DOHH2 (cell line): ENCODE measurements around the gene SART3.

ENCODE experiments used
- CTCF ChIP-seq: fragments of 200-600 bp; sonication (generic); IDR thresholded peaks from one replicate; pipeline ENCODE4 v1.5.1; 2014; ENCODE audit warnings: antibody characterized with exemption, mild to moderate bottlenecking, low read depth, low read length; ENCODE audit not compliant: poor library complexity, severe bottlenecking
- EZH2phosphoT487 ChIP-seq: fragments of 200-600 bp; sonication (generic); IDR thresholded peaks from 2 replicates; pipeline ENCODE4 v1.6.1; 2017; ENCODE audit warnings: borderline replicate concordance, mild to moderate bottlenecking, antibody characterized with exemption, low read length, moderate library complexity, mixed read lengths

- TF ChIP-seq CTCF (no peak), EZH2phosphoT487 (no peak)
Measured at GRCh38 chr12:108573317-108573716, 12.3 kb upstream of the SART3 start.
